GM21360 (cell line): ENCODE measurements around the gene NUP50.
"Not testable (repeated sequence)": the region's sequence is repeated elsewhere in the genome, so short reads cannot be mapped to it uniquely, and the experiment has no call there.

Source experiments
- ATAC-seq: cut with Tn5 transposase; IDR thresholded peaks from one replicate; pipeline ENCODE4 v1.9.1; 2021; ENCODE audit warnings: mild to moderate bottlenecking, moderate library complexity; ENCODE audit not compliant: unreplicated experiment

NUP50 gene

GRCh38 chr22:45159652-45160462, 3.9 kb upstream of the NUP50 start:
- ATAC-seq, result no peak

DNA sequence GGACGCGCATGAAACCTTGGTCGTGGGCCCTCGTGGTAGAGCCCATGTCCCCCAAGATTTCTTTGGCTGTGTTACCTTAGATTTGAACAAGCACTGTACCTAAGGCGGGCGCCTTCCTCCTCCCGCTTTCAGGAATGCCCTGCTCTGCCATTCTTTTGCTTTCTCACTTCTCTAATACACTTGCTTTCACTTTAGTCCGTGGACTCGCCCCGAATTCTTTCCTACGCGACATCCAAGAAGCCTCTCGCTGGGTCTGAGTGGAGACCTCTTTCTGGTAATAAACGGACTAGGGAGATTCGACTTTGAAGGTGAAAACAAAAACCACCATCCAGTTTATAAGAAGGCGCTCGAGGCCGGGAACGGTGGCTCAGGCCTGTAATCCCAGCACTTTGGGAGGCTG, 1.2 kb upstream of the NUP50 start:
- no peak for ATAC-seq

DNA sequence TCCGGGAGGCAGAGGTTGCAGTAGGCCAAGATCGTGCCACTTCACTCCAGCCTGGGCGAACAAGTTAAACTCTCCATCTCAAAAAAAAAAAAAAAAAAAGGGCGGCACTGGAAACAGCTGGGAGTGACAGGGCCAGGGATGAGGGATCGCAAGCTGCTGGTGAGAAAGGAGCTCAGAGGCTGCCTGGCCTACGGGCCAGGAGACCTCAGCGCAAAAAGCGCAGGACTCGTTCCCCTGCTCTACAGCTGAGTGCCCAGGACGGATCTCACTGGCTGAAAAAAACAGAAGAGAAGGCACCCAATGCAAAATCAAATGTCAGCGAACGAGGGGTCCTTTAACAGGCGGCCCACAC, 650 bp upstream of the NUP50 start:
- no peak for ATAC-seq

GRCh38 chr22:45164270-45165088, 754 bp downstream of the NUP50 start:
- ATAC-seq, result peak; percentile 31

- no peak for ATAC-seq
Observed at GRCh38 chr22:45166932-45167331, 3.2 kb downstream of the NUP50 start.

- no peak for ATAC-seq
Observed at GRCh38 chr22:45169591-45170466, 6.1 kb downstream of the NUP50 start.

DNA sequence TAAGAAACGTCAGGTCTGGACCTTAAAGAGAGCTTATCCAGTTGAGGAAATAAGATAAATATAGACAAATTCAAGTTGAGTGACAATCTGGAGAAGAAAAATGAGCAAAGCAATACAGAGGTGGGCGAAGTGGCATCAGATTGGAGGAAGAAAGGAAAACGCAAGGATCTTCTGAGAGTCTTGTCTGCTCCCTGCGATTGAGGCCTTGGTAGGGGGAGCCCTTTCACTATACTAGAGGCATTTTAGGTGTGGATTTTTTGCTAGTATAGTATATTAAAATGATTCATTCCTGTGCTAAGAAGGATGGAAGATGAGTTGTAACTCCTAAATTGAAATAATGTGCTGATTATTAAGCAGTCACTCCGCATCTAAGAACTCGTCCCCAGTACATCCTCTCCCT, 8.1 kb downstream of the NUP50 start:
- ATAC-seq, result no peak

- ATAC-seq, result no peak
Observed at GRCh38 chr22:45172881-45173585, 9.3 kb downstream of the NUP50 start.

- ATAC-seq, result no peak
Observed at GRCh38 chr22:45179276-45180049, 15.7 kb downstream of the NUP50 start.

GRCh38 chr22:45180146-45180679, 16.5 kb downstream of the NUP50 start:
- ATAC-seq, result no peak

DNA sequence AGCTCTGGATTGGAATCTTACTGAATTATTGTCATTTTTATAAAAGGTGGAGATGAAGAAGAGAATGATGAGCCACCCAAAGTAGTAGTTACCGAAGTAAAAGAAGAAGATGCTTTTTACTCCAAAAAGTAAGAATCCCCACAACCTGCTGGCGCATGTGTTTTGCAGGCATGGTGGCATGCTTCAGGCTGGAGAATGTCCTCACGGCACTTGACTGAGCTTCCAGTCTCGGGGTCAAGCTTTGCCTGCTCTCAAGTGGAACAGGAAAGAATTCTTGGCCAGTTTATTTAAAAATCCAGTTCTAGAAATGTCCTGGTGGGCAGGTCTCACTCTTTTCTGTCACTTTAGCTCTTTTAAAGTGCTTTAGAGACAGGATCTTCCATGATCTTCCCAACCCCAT, 17.5 kb downstream of the NUP50 start:
- ATAC-seq, result no peak

DNA sequence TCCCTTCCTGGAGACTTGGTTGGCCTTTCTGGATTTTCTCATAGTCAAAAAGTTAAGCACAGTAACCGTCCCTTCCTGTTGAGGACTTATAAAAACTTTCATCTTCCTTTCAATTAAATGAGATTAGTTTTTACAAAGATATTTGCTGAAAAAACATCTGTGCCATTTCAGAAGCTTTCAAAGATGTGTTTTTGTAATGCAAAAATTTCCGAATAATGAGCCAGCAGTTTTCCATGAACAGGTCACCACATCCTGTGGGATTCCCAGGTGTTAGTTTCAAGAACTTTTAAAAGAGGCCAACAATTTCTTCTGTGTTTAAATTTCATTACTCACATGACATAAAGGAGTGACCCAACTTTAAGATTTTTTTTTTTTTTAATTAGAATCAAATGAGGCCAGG, 18.0 kb downstream of the NUP50 start:
- no peak for ATAC-seq

GRCh38 chr22:45183974-45184373, 20.2 kb downstream of the NUP50 start:
- ATAC-seq, result no peak

- no peak for ATAC-seq
Observed at GRCh38 chr22:45185718-45186514, 22.2 kb downstream of the NUP50 start.

GRCh38 chr22:45187891-45188290, 24.2 kb downstream of the NUP50 start:
- no peak for ATAC-seq

GRCh38 chr22:45188779-45189178, 25.1 kb downstream of the NUP50 start:
- no peak for ATAC-seq

- ATAC-seq, result no peak
Observed at GRCh38 chr22:45190202-45190872, 26.6 kb downstream of the NUP50 start.

- not testable (repeated sequence) for ATAC-seq
Observed at GRCh38 chr22:45191746-45192145, 28.0 kb downstream of the NUP50 start.
